ENCODE measurements around the gene FBLN5.

FBLN5 gene

GRCh38 chr14:91947475-91948184, at the start of gene FBLN5:
FBLN5 (minus strand) TSS chr14:91947694; CDS start chr14:91947229, 465 bp downstream.
- no peak for DNase-seq

GRCh38 chr14:91996948-91997371, 49.5 kb upstream of the FBLN5 start:
- peak; percentile 47 for DNase-seq

GRCh38 chr14:91987192-91987591, 39.7 kb upstream of the FBLN5 start:
- DNase-seq = no peak

- DNase-seq = no peak
Observed at GRCh38 chr14:91985521-91986255, 38.2 kb upstream of the FBLN5 start.

GRCh38 chr14:91985008-91985407, 37.5 kb upstream of the FBLN5 start:
- DNase-seq = no peak

- DNase-seq = no peak
Observed at GRCh38 chr14:91983588-91983987, 36.1 kb upstream of the FBLN5 start.

GRCh38 chr14:91980157-91980556, 32.7 kb upstream of the FBLN5 start:
- no peak for DNase-seq

- DNase-seq = no peak
Observed at GRCh38 chr14:91977884-91978283, 30.4 kb upstream of the FBLN5 start.

- no peak for DNase-seq
Observed at GRCh38 chr14:91975763-91976162, 28.3 kb upstream of the FBLN5 start.

GRCh38 chr14:91971188-91971778, 23.8 kb upstream of the FBLN5 start:
- DNase-seq = no peak

- DNase-seq = no peak
Observed at GRCh38 chr14:91968280-91968679, 20.8 kb upstream of the FBLN5 start.

- no peak for DNase-seq
Observed at GRCh38 chr14:91964724-91965123, 17.2 kb upstream of the FBLN5 start.

GRCh38 chr14:91964011-91964410, 16.5 kb upstream of the FBLN5 start:
- no peak for DNase-seq

GRCh38 chr14:91963465-91963864, 16.0 kb upstream of the FBLN5 start:
- DNase-seq = no peak

- DNase-seq = no peak
Observed at GRCh38 chr14:91961297-91962220, 14.1 kb upstream of the FBLN5 start.

GRCh38 chr14:91957876-91958313, 10.4 kb upstream of the FBLN5 start:
- no peak for DNase-seq

- no peak for DNase-seq
Observed at GRCh38 chr14:91956616-91957015, 9.1 kb upstream of the FBLN5 start.

- no peak for DNase-seq
Observed at GRCh38 chr14:91955168-91955567, 7.7 kb upstream of the FBLN5 start.

- no peak for DNase-seq
Observed at GRCh38 chr14:91953170-91953985, 5.9 kb upstream of the FBLN5 start.

- no peak for DNase-seq
Observed at GRCh38 chr14:91946622-91947474, 646 bp downstream of the FBLN5 start.
